ENCODE measurements around the gene SIGLEC1.
A peak's percentile ranks its signal among the peaks of the same experiment; 100 is the strongest.

SIGLEC1 gene

GRCh38 chr20:3724356-3724755 is 12.0 kb upstream of the SIGLEC1 start:
- H3K4me3 ChIP-seq (ENCODE audit: low read depth, low read length), result no peak overlapping the region
- no peak for TF ChIP-seq CTCF (IDR thresholded peaks at IDR 0.05; ENCODE audit: low read depth, low read length)

GRCh38 chr20:3723284-3723683 is 10.9 kb upstream of the SIGLEC1 start:
- no peak overlapping the region for H3K4me3 ChIP-seq (ENCODE audit: low read depth, low read length)
- no peak for TF ChIP-seq CTCF (IDR thresholded peaks at IDR 0.05; ENCODE audit: low read depth, low read length)

GRCh38 chr20:3721912-3722311 is 9.5 kb upstream of the SIGLEC1 start:
- TF ChIP-seq CTCF (IDR thresholded peaks at IDR 0.05; ENCODE audit: low read depth, low read length), result no peak
- H3K4me3 ChIP-seq (ENCODE audit: low read depth, low read length), result no peak overlapping the region

GRCh38 chr20:3720626-3721025 is 8.2 kb upstream of the SIGLEC1 start:
- TF ChIP-seq CTCF (IDR thresholded peaks at IDR 0.05; ENCODE audit: low read depth, low read length), result no peak
- no peak overlapping the region for H3K4me3 ChIP-seq (ENCODE audit: low read depth, low read length)

GRCh38 chr20:3720068-3720467 is 7.7 kb upstream of the SIGLEC1 start:
- TF ChIP-seq CTCF (IDR thresholded peaks at IDR 0.05; ENCODE audit: low read depth, low read length), result no peak
- no peak overlapping the region for H3K4me3 ChIP-seq (ENCODE audit: low read depth, low read length)

GRCh38 chr20:3719046-3719445 is 6.6 kb upstream of the SIGLEC1 start:
- TF ChIP-seq CTCF (IDR thresholded peaks at IDR 0.05; ENCODE audit: low read depth, low read length), result no peak

GRCh38 chr20:3716195-3716834 is 3.9 kb upstream of the SIGLEC1 start:
- TF ChIP-seq CTCF (IDR thresholded peaks at IDR 0.05; ENCODE audit: low read depth, low read length), result peak; percentile 77
- no peak overlapping the region for H3K4me3 ChIP-seq (ENCODE audit: low read depth, low read length)

More at GRCh38 chr20:3719046-3719445, 6.6 kb upstream of the SIGLEC1 start:
- H3K4me3 ChIP-seq (ENCODE audit: low read depth, low read length), result no peak overlapping the region
